ENCODE measurements around the gene SMOC2.
"Not testable (repeated sequence)": the region's sequence is repeated elsewhere in the genome, so short reads cannot be mapped to it uniquely, and the experiment has no call there.

Gene SMOC2

GRCh38 chr6:168660400-168660945, 219.5 kb downstream of the SMOC2 start:
- DNase-seq (ENCODE audit: low spot score): no peak

- DNase-seq (ENCODE audit: low spot score): no peak
Measured at GRCh38 chr6:168662301-168662936, 221.4 kb downstream of the SMOC2 start.

- no peak for DNase-seq (ENCODE audit: low spot score)
Measured at GRCh38 chr6:168663041-168663440, 222.1 kb downstream of the SMOC2 start.

- DNase-seq (ENCODE audit: low spot score): no peak
Measured at GRCh38 chr6:168664956-168665355, 224.0 kb downstream of the SMOC2 start.

- DNase-seq (ENCODE audit: low spot score): no peak
Measured at GRCh38 chr6:168666170-168666569, 225.2 kb downstream of the SMOC2 start.

GRCh38 chr6:168666699-168667427, 225.9 kb downstream of the SMOC2 start:
- no peak for DNase-seq (ENCODE audit: low spot score)

GRCh38 chr6:168667428-168667805, 226.4 kb downstream of the SMOC2 start:
- no peak for DNase-seq (ENCODE audit: low spot score)

GRCh38 chr6:168670401-168670985, 229.5 kb downstream of the SMOC2 start:
- no peak for DNase-seq (ENCODE audit: low spot score)

- no peak for DNase-seq (ENCODE audit: low spot score)
Measured at GRCh38 chr6:168671028-168671862, 230.3 kb downstream of the SMOC2 start.

GRCh38 chr6:168671863-168672546, 231.0 kb downstream of the SMOC2 start:
- DNase-seq (ENCODE audit: low spot score): no peak

- no peak for DNase-seq (ENCODE audit: low spot score)
Measured at GRCh38 chr6:168674595-168674994, 233.6 kb downstream of the SMOC2 start.

- DNase-seq (ENCODE audit: low spot score): no peak
Measured at GRCh38 chr6:168675375-168675774, 234.4 kb downstream of the SMOC2 start.

GRCh38 chr6:168675933-168676551, 235.1 kb downstream of the SMOC2 start:
- no peak for DNase-seq (ENCODE audit: low spot score)

GRCh38 chr6:168676552-168677322, 235.8 kb downstream of the SMOC2 start:
- no peak for DNase-seq (ENCODE audit: low spot score)

GRCh38 chr6:168677323-168677781, 236.4 kb downstream of the SMOC2 start:
- DNase-seq (ENCODE audit: low spot score): not testable (repeated sequence)

GRCh38 chr6:168678077-168678476, 237.1 kb downstream of the SMOC2 start:
- no peak for DNase-seq (ENCODE audit: low spot score)

- no peak for DNase-seq (ENCODE audit: low spot score)
Measured at GRCh38 chr6:168678588-168678987, 237.6 kb downstream of the SMOC2 start.

GRCh38 chr6:168681748-168682147, 240.8 kb downstream of the SMOC2 start:
- DNase-seq (ENCODE audit: low spot score): no peak

GRCh38 chr6:168683621-168684020, 242.6 kb downstream of the SMOC2 start:
- no peak for DNase-seq (ENCODE audit: low spot score)

- no peak for DNase-seq (ENCODE audit: low spot score)
Measured at GRCh38 chr6:168684471-168684870, 243.5 kb downstream of the SMOC2 start.
